ENCODE measurements around the gene PMF1.

The PMF1 gene

DNA sequence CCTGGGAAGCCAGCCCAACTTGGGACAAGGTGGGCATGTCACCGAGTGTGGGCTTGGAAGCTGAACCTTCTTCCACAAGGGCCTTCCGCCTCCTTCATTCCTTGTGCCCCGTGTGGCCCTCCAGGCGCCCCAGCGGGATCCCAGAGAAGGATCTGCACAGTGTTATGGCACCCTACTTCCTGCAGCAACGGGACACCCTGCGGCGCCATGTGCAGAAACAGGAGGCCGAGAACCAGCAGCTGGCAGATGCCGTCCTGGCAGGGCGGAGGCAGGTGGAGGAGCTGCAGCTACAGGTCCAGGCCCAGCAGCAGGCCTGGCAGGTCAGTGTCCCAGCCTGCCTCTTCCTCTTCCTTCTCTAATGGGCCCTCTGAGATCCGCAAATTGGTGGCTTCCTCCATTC is 23.4 kb downstream of the PMF1 start:
- DNase-seq (no peak), ATAC-seq (no peak)

DNA sequence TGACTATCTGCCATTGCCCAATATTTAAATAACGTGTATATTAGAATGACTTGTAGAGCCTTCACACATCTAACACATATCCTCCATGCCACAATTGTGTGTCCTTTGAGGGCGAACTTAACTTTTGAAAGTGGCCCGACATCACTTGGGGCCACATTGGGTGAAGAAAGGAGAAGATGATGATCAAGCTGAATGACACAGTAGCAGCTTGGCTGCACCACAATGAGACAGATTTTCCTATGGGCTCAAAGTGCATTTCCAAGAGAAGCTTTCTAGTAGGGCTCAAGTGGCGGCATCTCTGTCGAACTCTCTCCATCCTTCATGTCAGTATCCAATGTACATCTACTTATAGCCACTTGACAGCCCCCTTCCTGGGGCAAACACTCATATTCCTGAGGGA is 25.4 kb downstream of the PMF1 start:
- DNase-seq (no peak), ATAC-seq (peak; percentile 55)

DNA sequence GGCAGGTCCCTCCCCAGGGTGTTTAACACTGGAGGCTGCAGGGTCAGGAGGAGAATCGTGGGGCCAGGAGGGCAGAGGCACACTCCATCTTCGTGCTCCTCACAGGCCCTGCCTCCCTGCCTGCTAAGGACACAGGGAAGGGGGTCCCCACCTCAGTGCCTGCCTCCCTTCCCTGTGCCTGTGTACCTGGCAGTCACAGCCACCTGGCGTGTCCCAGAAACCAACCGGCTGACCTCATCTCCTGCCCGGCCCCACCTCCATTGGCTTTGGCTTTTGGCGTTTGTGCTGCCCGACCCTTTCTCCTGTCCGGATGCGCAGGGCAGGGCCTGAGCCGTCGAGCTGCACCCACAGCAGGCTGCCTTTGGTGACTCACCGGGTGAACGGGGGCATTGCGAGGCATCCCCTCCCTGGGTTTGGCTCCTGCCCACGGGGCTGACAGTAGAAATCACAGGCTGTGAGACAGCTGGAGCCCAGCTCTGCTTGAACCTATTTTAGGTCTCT is 28.6 kb downstream of the PMF1 start:
- DNase-seq: no peak
- no peak for ATAC-seq

DNA sequence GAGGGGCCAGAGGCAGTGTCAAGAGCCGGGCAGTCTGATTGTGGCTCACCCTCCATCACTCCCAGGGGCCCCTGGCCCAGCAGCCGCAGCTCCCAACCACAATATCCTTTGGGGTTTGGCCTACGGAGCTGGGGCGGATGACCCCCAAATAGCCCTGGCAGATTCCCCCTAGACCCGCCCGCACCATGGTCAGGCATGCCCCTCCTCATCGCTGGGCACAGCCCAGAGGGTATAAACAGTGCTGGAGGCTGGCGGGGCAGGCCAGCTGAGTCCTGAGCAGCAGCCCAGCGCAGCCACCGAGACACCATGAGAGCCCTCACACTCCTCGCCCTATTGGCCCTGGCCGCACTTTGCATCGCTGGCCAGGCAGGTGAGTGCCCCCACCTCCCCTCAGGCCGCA is 29.1 kb downstream of the PMF1 start, which contains the start of gene BGLAP:
Gene BGLAP, plus strand, starts transcription at position 259 of the 400 bp plus-strand sequence. Its CDS starts 48 bp downstream, at position 307.
- no peak for ATAC-seq
- no peak for DNase-seq

DNA sequence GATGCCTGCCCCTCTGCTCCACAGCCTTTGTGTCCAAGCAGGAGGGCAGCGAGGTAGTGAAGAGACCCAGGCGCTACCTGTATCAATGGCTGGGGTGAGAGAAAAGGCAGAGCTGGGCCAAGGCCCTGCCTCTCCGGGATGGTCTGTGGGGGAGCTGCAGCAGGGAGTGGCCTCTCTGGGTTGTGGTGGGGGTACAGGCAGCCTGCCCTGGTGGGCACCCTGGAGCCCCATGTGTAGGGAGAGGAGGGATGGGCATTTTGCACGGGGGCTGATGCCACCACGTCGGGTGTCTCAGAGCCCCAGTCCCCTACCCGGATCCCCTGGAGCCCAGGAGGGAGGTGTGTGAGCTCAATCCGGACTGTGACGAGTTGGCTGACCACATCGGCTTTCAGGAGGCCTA is 29.9 kb downstream of the PMF1 start:
- ATAC-seq (no peak), DNase-seq (no peak)

DNA sequence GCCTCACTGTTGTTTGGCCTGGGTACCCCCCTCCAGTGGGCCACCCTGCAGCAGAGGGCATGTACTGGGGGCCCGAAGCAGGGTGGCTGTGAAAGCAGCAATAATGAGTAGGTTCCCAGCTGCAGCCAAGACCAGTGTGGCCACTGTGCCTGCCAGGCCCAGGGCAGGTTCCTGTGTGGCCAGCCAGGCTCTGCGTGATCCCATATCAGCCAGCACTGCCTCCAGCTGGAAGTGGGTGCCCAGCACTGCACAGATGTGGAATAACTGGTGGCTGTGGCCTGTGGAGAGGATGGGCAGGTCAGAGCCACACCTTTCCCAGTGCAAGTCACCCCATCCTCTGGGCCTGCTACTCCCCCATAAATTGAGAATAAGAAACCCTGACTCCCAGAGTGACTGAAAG is 31.3 kb downstream of the PMF1 start:
- DNase-seq: no peak
- ATAC-seq: no peak

DNA sequence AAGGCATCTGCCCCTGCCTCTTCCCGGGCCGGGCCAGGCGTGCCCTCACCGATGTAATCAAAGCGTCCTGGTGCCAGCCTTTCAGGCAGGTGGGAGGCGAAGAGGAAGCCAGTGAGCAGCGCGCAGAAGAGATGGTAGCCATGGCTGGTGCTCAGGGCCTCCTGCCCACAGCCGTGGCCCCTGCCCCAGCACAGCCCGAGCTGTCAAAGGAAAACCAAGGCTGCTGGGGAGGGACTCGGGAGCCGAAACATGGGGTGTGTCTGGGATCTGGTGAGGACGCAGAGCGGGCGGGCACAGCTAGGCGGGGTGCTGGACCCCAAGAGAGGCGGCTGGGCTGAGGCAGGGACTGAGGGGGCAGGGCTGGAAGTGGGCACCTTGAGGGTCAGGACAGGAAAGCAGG is 31.9 kb downstream of the PMF1 start:
- ATAC-seq (no peak), DNase-seq (no peak)

DNA sequence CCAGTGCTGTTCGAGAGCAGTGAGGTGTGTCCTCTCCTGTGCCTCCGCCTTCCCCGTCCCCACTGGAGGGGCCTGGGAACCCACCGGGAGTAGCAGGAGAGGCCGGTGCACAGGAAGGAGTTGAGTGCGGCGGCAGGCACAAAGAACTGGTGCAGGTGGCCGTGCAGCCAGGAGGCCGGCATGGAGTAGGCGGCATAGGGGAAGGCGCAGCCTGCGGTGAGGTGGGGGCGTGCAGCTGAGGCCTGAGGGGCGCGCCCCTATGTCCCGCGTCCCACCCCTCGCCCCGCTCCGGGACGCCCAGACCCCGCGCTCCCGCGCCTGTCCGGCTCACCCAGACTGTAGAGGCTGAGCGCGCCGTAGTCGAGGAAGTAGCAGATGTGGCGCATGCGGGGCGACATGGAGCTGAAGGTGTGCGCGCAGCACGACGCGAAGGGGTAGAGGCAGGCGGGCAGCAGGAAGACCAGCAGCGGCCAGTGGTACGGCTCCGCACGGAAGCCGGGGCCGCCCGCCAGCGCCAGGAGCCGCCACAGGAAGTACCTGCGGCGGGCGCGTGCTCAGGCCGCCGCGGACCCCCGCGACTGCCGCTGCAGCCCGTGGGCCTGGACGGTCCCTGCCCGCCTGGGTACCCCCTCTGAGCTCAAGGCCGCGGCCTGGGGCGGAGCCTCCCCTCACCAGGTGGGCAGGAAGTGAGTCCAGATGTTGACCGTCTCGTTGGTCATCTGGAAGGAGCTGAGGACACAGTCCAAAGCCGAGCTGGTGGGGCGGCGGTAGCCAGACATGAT is 32.8 kb downstream of the PMF1 start:
- ATAC-seq (peak; percentile 29), DNase-seq (peak; percentile 52)

DNA sequence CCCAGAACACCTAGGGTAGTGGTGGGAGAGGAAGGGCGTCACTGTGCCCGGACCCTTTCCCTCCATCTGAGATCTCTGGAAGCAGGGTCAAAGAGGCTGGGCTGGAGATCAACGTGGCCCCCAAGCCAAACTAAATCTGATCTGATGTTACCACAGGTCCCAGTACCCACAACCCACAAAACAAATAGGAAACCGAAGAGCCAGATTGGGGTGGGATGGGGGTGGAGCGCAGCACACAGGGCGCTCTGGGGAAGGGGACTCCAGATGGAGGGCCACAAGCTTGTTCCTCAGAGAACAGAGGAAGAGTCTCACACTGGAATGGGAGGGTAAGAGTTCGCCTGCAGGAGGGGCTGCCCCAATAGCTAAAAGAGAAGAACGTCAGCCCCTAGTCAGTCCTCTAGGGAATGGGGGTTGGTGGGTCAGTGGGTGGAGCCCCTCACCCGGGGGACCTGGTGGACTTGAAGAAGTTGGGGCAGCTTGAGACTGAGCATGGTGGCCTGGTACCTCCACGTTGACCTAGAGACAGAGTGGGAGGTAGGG is 33.5 kb downstream of the PMF1 start:
- DNase-seq: no peak
- ATAC-seq: no peak

DNA sequence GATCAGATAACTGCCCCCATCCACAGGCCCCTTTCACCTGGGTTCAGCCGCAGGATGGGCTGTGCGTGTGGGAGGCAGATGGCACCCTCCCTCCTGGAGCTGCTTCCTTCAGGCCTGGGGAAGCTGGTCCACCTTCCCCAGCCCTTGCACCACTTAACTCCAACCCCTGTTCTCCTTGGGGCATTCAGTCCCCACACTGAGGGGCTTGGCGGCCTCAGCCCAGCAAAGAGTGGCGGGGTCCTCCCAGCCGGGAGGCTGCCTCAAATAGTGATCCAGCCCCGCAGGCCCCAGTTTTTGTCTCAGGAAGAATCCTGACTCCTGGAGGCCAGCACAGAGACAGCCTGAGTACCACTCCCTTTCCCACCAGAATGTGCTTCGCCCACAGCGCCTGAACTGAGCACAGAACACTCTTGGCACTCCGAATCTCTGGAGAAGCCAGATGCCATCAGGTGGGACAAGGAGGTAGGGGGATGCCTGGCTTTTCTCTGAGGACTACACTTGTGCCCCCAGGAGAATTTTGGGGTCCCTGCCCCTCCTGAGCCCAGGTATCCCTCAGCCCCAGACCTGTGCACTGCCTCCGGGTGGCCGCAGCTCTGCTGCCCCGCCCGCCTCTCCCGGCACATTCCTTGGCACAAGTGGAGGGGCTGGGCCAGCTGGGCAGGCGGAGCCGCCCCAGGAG is 34.1 kb downstream of the PMF1 start:
- DNase-seq (no peak), ATAC-seq (no peak)

DNA sequence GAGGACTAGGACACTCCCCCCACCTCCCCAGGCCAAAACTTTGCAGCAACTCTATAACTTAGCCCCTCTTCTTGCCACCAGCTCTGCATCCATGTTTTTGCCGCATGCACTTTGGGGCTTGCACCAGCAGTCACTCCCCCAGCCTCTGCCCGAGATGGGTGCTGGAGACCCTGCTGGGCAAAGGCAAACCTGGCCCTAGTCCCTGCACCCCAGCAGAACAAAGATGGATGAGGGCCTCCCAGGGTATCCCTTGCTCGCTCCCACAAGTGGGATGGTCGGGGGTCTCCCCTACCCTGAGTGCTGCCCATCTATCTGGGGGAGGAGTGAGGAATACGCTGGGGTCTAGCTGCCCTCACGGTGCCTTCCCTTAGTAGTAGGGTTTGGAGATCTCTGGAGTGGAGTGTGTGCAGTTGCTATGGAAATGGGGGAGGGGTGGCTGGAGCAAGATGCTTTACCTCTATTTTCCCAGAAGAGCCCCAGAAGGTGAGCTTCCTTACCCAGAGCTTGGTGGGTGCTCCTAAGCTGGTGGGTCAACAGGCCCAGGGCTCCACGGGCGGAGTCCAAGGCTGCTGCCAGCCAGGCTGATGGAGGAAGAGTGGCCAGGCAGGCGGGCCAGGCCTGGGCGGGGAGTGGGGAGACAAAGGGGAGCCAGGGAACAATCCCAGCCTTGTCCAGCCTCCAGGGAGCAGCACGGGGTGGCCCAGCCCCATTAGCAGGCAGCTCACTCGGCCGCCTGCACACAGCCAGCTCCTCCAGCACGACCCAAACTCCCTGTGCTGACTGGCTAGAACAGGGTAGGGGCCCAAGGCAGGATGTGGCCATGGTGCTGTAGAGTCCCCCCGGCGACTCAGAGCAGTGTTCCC is 34.9 kb downstream of the PMF1 start, which contains the start of gene PAQR6:
Gene PAQR6, minus strand, starts transcription at position 597 of the 863 bp plus-strand sequence. CDS start 1,325 bp downstream, outside the sequence.
- no peak for DNase-seq
- ATAC-seq: no peak

DNA sequence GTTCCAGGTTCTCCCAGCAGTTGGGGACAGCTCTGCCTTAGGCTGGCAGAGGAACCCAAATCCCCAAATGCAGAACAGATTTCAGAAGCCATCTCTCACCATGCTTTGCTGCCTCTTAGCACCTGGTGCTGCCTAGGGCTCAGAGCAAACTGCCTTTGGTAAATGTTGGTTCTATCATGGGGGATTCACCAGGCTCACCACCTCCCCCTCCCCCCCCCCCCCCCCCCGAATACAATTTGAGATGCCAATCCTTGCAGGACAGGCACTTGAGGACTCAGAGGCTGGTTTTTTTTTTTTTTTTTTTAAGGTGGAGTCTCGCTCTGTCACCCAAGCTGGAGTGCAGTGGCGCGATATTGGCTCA is 35.5 kb downstream of the PMF1 start:
- DNase-seq: no peak
- no peak for ATAC-seq

DNA sequence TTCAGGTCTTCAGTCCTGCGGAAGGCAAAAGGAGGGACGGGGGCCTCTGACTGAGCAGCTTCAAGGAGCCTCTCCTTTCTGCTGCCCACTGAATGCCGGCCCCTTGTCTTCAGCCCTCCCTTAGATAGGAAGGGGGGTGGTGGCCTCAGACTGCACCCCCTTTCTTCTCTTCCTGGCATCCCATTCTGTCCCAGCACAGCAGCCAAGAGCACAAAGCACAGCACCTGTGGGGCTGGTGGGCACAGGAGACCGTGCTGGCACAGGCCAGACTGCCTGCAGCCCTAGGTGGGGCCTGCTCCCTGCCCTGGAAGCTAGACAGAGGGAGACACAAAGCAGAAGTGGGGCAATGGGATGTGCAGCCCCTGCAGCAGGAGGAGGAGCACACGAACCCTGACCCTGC is 36.8 kb downstream of the PMF1 start:
- ATAC-seq: no peak
- DNase-seq: no peak

DNA sequence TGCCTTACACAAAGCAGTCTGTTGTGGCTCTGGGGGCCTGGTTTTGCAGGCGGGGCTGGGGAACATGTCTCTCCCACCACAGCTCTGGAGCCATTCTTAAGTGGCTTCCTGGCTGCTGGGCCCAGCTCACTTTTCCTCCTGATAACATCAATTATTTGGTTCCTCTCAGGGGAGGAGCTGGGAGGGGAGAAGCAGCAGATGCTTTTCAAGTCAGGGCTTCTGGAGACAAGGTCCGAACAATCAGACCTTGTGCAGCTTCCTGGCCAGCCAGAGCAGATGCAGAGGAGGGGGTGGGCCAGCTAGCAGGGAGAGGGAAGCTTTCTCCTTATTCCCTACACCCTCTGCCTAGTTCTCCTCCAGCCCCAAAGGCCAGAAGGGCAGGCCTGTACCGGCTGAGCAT is 38.7 kb downstream of the PMF1 start:
- DNase-seq (no peak), ATAC-seq (no peak)

DNA sequence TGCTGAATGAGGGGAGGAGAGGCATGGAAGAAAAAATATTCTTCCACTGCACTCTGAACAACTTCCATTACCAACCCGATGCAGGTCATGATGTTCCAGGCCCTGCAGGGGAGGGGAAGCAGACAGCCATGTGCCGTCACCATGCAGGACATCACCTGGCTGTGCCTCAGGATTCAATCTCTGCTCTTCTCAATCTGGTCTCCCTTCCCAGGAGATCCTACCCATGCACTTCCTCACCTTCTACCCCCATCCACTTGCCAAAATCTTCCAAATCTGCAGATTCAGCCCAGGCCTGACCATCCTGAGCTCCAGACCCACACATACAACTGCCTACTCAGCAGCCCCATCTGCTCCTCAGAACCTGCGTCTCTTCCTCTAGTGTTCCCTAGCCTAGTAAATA is 40.8 kb downstream of the PMF1 start:
- ATAC-seq: no peak
- DNase-seq: no peak

DNA sequence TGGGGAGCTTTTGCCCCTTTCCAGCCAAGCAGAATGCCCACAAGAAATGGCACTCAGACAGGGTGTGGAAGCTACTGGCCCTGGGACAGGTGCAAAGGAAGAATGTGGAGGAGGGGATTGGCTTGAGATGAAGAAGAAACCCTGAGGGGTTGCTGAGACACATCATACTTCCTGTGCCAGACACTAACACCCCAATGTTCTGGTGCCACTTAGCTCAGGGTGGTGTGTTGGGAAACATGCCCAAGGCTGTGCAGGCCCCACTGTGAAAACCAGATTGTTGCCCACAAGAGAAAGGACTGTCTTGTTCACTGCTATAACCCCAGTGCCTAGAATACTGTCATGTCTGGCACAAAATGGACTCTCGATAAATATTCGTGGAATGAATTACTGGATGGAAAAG is 44.9 kb downstream of the PMF1 start:
- ATAC-seq (no peak), DNase-seq (no peak)

DNA sequence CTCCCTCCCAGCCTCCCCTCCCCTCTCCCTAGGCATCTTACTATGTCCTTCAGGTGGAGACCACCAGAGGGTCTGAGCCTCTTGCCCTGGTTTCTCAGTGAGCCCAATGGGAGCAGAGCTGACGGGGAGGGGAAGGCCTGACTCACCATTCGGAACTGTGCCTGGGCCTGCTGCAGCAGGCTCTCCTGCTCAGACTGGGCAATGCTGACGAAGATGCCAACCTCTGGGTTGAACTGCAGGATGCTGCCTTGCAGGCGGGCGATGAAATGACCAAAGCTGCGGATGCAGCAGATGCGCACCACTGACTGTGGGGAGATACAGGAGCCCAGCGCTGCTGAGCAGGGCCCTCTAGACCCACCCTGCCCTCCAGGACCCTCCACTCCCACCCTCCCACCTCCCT is 46.1 kb downstream of the PMF1 start:
- DNase-seq (no peak), ATAC-seq (no peak)

DNA sequence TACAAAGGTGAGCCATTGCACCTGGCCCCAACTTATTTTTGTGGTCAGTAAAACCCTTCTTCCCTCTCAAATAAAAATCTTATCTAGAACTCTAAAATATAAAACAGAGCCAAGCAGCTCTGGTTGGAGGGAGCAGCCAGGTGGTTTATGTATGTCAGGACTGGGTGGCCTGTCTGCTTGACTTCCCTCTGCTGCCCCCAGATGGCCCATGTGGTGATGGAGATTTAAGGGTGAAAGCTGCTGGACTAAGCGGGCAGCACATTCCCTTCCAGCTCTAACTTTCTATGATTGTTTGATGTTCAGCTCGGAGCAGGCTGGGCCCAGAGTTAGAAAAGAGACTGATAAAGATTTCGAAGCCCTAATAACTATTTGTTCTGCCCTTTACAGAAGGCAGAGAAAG is 47.0 kb downstream of the PMF1 start:
- ATAC-seq (no peak), DNase-seq (no peak)

DNA sequence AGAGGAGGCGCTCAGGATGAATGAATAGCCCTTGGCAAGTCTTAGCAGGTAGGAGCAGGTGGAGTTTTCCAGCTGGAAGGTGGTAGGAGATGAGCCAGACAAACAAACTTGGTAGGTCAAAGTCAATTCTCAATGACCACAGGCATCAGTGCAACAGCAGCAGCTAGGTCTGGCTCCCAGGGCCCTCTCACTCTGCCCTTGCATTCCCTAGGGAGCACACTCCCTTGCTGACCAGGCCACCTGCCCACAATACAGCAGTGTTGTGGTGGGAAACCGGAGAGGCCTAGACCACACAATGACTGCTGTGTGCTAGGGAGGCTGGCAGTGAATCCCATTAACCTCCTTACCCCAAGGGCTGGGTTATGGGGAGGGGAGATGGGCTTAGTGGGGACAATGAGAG is 48.1 kb downstream of the PMF1 start:
- ATAC-seq: no peak
- no peak for DNase-seq

DNA sequence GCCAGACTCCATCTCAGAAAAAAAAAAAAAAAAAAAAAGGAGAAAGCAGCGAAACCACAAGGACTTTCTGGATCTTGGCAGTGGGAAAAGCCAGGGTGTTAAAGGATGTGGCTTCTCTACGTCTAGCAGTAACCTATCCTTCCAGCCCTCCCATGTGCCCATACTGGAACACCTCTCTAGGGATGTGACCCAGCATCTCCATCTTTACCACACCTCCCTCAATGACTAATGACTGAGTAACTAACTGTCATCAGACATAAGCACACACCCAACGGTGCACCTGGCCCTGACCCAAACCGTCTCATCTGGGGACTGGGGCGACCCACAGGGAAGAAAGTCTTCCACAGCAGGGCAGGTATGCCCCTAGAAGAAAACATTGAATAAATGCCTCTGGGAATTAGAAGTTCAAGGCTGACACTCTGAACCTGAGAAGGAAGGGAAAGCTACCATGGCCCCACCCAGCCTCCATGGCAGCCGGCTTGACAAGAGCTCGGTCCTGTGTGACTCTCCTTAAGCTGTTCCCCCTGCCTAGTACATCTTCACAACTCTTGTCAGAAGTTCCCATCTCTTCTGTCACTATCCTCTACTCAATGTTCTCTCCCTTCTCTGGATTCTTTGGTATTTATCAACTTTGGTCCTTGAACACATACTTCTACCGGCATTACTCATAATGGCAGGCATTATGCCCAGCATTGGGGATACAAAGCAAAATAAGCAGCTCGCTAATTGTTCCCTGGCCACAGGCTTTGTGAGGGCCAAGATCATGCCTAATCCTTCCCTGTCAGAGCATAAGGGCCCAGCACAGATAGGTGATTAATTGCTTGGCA is 49.9 kb downstream of the PMF1 start:
- ATAC-seq (peak; percentile 84), DNase-seq (no peak)

DNA sequence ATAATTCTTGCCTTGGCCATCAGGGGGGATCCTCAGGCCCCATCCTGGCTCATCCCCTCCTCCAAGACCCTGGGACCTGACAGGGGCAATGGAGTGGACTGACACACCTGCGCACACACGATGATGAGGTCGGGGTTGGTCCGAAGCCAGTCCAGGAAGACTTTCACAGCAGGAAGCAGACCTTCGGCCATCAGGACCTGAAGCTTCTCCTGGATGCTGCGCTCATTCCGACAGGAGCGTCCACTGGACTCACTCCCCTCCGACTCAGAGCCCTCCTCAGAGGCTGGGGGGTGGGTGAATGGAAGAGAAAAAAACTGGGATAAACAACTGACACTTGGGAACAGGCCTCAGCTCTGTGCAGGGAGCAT is 50.5 kb downstream of the PMF1 start:
- DNase-seq: no peak

DNA sequence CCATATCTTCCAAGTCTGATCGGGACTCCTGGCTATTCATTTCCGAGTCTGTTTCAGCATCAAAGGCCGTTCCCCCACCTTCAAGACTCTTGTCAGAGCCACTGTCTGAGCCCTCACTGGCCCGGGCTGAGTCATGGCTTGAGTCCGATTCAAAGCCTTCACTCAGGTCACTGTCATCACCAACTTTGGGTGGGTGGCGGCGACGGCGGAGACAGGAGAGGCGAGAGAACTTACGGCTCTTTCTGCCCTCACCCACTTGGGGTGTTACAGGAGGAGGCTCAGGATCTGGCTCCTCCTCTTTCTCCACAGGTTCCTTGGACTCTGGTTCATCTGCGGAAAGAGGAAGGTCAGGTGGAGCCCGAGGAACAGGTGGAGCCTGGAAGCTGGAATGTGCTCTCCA is 53.2 kb downstream of the PMF1 start:
- no peak for ATAC-seq
- DNase-seq: no peak

More for the DNA sequence above, 50.5 kb downstream of the PMF1 start:
- no peak for ATAC-seq

All from stimulated activated naive CD8-positive, alpha-beta T cell treated with anti-CD3 and anti-CD28 coated beads, Interleukin-15, Interleukin-2, amounts not matched to agents 100 U/mL and 50 U/mL, for 24 hours (primary cell).